Amniotic stem cell (primary cell): ENCODE results near the gene WWOX.

Source experiments
- DNase-seq: peaks from one replicate; lab custom pipeline; 2025; lab: John Stamatoyannopoulos, UW

The WWOX gene

GRCh38 chr16:78399384-78399783, 299.9 kb downstream of the WWOX start:
- DNase-seq = no peak

GRCh38 chr16:78402833-78403232, 303.4 kb downstream of the WWOX start:
- no peak for DNase-seq

GRCh38 chr16:78405040-78405439, 305.6 kb downstream of the WWOX start:
- no peak for DNase-seq

GRCh38 chr16:78405833-78406232, 306.4 kb downstream of the WWOX start:
- DNase-seq = no peak

GRCh38 chr16:78407191-78407590, 307.7 kb downstream of the WWOX start:
- no peak for DNase-seq

- no peak for DNase-seq
Observed at GRCh38 chr16:78413651-78414050, 314.2 kb downstream of the WWOX start.

GRCh38 chr16:78415013-78415412, 315.6 kb downstream of the WWOX start:
- no peak for DNase-seq

- DNase-seq = no peak
Observed at GRCh38 chr16:78415669-78416068, 316.2 kb downstream of the WWOX start.

GRCh38 chr16:78416400-78416799, 316.9 kb downstream of the WWOX start:
- no peak for DNase-seq

GRCh38 chr16:78421181-78421708, 321.8 kb downstream of the WWOX start:
- DNase-seq = no peak

GRCh38 chr16:78425281-78425680, 325.8 kb downstream of the WWOX start:
- no peak for DNase-seq

GRCh38 chr16:78425891-78426510, 326.5 kb downstream of the WWOX start:
- DNase-seq = no peak

GRCh38 chr16:78428193-78428592, 328.7 kb downstream of the WWOX start:
- no peak for DNase-seq

GRCh38 chr16:78430281-78430680, 330.8 kb downstream of the WWOX start:
- no peak for DNase-seq

GRCh38 chr16:78431004-78431670, 331.7 kb downstream of the WWOX start:
- DNase-seq = no peak

- no peak for DNase-seq
Observed at GRCh38 chr16:78431701-78432100, 332.2 kb downstream of the WWOX start.

GRCh38 chr16:78432451-78432850, 333.0 kb downstream of the WWOX start:
- DNase-seq = no peak

- DNase-seq = no peak
Observed at GRCh38 chr16:78433116-78433515, 333.7 kb downstream of the WWOX start.

GRCh38 chr16:78434401-78434800, 334.9 kb downstream of the WWOX start:
- DNase-seq = no peak

- no peak for DNase-seq
Observed at GRCh38 chr16:78435260-78435659, 335.8 kb downstream of the WWOX start.

- DNase-seq = no peak
Observed at GRCh38 chr16:78436023-78436422, 336.6 kb downstream of the WWOX start.

GRCh38 chr16:78436846-78437245, 337.4 kb downstream of the WWOX start:
- DNase-seq = no peak

GRCh38 chr16:78437352-78437968, 338.0 kb downstream of the WWOX start:
- no peak for DNase-seq
